ENCODE measurements around the gene SRP9.

Gene SRP9, protein sequence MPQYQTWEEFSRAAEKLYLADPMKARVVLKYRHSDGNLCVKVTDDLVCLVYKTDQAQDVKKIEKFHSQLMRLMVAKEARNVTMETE

DNA sequence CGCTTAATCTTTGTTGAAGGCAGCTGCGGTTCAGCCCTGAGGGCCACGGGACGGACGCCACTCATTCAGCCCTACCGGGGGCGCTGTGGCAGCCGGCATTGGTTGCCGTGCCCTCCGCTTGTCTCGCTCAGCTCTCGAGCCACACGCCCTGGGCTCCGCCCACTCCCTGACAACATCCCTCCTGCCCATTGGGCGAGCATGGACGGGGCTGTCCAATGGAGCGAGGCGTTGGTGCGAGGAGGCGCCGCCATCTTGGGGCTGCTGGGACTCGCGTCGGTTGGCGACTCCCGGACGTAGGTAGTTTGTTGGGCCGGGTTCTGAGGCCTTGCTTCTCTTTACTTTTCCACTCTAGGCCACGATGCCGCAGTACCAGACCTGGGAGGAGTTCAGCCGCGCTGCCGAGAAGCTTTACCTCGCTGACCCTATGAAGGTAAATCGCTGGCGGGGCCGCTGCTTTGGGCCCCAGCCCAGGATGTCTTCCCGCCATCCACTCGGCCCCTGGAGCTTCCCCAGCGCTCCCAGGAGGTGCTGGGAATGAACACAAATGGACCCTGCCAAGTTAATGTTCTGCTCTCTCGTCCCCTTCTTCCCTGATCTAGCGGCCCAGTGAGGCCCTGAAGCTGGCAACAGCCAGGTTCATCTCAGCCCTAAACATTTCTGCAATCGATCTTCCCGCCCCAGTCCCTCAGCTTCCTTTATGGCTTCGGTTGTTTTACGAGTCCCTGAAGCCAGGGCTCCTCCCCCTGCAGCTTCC lies at the start of gene SRP9:
SRP9 (plus strand) TSS at position 244 of the 754 bp plus-strand sequence; CDS start at position 359, 115 bp downstream.
- peak; percentile 93 to 97 for DNase-seq

GRCh38 chr1:225731491-225731890 lies 46.1 kb upstream of the SRP9 start:
- no peak for DNase-seq

GRCh38 chr1:225733254-225733653 lies 44.4 kb upstream of the SRP9 start:
- DNase-seq = no peak

- no peak for DNase-seq
Measured at GRCh38 chr1:225735252-225736149, 42.1 kb upstream of the SRP9 start.

GRCh38 chr1:225736437-225737098 lies 41.1 kb upstream of the SRP9 start:
- no peak for DNase-seq

- DNase-seq = no peak
Measured at GRCh38 chr1:225737161-225737560, 40.5 kb upstream of the SRP9 start.

DNA sequence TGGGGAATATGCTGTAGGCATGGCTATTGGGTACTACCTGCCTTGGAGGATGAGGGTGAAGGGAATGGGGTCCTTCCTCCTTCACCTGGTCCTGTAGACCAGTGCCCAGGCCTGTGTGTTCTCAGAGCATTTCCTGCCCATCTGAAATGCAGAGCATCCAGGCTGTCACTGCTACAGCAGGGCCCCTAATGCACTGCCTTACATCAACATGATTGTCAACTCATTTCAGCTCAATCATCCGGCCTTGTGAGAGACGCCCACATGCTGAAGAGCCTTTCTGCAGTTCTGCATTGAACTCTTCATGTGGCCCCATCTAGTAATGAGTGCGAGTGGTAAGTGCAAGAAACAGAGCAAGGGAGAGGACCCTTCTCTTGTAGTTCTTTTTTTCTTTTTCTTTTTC lies 39.8 kb upstream of the SRP9 start:
- no peak for DNase-seq

GRCh38 chr1:225738763-225739162 lies 38.9 kb upstream of the SRP9 start:
- DNase-seq = no peak

- no peak for DNase-seq
Measured at GRCh38 chr1:225739542-225740107, 38.0 kb upstream of the SRP9 start.

DNA sequence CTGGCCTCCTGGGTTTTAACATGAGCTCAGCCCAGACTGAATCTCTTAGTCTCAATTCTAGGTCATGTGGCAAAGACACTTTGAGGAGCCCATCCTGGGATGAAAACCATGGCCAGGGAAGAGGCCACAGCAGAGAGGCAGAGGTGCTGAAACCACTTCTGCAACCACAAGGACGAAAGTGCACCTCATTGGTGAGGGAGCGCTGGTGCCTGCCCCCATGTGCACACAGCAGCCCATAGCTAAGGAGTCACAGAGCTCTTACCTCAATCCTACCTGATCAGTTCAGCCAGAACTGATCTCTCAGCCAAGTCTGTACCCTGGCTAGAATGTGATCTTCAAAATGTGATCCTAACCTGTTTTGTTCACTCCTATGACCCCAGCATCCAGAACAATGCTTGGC lies 32.9 kb upstream of the SRP9 start:
- DNase-seq = no peak

DNA sequence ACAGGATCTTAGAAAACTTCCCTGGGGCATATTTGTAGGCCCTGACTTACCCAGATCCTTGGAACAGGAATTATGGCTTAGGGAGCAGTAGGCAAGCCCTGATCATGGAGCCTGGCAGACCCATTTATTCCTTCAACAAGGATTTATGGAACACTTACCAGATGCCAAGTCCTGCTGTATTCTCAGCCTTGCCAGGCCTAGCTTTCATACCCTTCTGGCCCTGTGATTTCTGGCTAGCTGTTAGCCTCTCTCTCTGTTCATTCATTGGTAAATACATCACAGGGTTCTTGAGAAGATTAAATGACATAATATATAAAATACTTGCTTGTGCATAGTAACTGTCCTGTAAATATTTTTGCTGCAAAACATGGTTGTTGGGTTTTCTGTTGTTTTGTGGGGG lies 32.4 kb upstream of the SRP9 start:
- no peak for DNase-seq

DNA sequence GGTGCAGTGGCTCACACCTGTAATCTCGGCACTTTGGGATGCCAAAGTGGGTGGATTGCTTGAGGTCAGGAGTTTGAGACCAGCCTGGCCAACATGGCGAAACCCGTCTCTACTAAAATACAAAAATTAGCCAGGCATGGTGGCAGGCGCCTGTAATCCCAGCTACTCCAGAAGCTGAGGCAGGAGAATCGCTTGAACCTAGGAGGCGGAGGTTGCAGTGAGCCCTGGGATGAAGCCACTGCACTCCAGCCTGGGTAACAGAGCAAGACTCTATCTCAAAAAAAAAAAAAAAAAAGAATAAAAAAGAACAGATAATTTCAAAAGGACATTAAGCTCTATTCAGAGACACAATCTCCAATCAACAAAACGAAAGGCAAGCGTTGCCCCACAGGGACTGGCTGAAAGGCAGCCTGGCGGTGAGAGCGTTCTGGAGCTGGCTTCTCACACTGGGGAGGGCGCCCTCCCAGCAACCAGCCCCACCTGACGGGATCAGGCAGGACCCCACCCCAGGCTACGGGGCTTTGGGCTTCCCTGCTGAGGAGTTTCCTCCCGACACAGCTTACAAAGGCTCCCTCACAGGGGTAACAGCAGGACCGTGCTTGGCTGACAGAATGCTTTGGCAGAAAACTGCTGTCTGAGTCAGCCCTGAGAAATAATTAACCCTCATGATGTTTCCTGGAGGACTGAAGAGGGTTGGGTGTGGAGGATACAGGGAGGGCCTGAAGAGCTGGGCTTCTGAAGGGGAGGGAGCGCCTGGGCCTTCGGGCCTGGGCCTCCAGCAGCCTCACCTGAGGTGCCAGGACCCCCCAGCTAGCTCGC lies 31.1 kb upstream of the SRP9 start:
- DNase-seq = no peak

GRCh38 chr1:225747566-225747965 lies 30.1 kb upstream of the SRP9 start:
- no peak for DNase-seq

- no peak for DNase-seq
Measured at GRCh38 chr1:225748529-225748928, 29.1 kb upstream of the SRP9 start.

DNA sequence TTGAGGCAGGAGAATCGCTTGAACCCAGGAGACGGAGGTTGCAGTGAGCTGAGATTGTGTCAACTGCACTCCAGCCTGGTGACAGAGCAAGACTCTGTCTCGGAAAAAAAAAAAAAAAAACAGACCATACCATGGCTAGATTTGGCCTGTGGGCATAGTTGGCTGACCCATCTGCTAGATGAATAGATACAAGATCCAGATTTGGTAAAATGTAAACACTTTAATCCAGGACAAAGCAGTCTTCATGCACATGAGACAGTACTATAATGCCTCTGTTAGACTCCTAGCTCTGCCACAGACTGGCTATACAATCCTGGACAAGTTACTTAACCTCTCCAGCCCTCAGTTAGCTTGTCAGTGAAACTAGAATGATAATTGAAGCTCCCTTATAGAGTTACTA lies 27.9 kb upstream of the SRP9 start:
- DNase-seq = no peak

DNA sequence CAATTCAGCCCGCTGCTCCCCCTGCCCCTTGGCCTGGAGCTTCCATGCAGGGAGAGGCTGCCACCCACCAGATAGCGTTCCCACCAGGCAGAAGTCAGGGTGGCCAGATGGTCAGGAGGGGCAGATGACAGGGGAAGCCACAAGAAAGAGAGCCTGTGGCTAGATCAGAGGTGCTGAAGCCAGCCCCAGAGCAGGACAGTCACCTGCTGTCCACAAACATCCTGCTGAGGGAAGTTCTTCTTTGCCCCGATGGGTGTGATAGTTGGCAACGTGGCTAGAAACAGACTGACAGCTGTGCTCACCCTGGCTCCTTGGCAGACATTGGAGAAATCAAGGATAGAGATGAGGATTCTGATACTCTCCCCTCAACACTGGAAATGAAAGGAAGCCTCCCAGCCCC lies 27.2 kb upstream of the SRP9 start:
- DNase-seq = no peak

- no peak for DNase-seq
Measured at GRCh38 chr1:225750875-225751824, 26.5 kb upstream of the SRP9 start.

DNA sequence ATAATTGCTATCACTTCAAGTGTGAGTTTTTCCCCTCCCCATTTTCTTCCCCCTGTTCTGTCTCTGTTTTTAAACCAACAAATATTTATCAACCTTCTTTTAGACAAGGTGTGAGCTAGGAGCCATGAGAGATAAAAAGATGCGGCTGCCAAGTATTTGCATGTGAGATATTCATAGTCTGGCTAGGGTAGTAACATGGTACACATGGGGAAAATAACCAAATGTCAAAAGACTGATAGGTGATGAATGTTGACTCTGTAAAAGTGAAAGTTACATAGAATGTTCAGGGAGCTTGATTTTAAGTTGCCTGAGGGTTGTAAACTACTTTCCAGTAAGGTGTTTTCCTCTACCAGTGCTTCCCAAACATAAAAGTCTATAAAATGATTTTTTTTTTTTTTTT lies 25.4 kb upstream of the SRP9 start:
- no peak for DNase-seq

DNA sequence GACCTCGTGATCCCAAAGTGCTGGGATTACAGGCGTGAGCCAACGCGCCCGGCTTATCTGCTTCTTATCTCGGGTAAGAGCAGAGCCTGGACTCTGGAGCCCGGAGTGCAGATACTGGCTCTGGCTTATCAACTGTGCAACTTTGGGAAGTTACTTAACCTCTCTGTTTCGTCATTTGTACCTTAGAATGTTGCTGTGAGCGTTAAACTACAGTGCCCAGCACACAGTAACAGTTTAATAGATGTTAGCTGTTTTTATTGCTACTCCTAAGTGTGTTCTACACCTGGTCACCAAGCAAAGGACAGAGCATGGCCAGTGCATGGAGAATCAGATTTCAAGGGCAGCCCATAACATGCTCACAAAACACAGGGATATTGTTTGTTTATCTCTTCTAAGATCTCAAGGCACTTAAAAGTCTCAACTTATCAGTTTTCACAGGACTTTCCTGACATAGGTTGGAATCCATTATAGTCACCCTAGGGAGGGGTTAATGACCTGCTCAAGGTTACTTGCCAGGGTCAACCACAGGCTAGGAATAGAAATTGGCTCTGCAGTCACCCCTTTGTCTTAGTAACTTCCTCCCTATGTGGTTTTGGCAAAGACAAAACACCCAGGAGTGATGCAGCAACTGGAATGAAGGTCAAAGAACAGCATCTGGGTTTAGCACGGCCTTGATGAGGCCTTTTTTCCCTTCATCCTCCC lies 22.5 kb upstream of the SRP9 start:
- no peak for DNase-seq

DNA sequence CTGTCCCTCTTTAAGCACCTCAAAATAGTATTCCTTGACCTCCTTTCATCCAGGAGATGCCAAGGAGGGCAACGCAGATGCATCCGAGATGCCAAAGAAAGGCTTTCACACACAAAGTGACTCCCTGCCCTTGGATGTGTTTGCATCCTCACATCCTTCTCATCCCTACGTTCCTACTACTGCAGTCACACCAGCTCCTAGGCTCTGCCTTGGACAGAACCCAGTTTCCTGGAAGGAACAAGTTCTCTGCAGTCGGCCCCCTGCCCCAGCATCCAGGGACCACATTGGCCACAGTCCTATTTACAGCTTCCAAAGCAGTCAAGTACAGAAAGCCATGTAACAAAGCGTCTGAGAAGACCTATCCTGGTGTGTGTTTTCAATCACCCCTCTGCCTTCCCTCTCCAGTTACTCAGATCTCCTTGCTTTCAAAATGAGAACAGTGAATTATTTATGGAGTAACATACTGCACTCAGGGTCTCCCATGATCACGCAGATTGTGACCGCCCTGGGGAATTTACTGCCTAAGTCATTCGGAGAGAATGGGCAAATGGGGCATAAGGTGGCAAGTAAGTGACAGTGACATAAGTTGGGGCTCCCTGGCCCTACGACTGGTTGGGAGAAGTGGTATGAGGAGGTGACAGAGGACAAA lies 21.8 kb upstream of the SRP9 start:
- no peak for DNase-seq

All from AML-193 (cell line).